ENCODE results near the gene TNIP1.

The TNIP1 gene

DNA sequence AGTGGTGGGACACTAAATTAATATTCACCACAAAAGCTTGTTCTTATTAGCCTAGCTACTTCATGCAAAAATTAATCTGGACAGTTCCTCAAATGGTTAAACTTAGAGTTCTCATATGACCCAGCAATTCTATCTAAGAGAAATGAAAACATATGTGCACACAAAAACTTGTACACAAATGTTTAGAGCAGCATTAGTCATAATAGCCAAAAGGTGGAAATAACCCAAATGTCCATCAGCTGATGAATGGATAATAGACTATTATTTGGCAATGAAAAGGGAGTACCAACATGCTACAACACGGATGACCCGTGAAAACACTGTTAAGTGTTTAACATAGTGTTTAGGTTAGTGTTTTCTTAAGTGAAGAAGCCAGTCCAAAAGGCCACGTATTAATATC is 32.8 kb upstream of the TNIP1 start:
- no peak for TF ChIP-seq JUND (IDR thresholded peaks at IDR 0.05; ENCODE audit: low read depth)
- DNase-seq (ENCODE audit: low read depth in 1 of 2, low spot score in 1 of 2) = no peak
- in situ Hi-C loops (cut with HindIII; ENCODE audit: low pct_unique_long_range_greater_than_20kb, low sequenced_read_pairs) = no loop called here

DNA sequence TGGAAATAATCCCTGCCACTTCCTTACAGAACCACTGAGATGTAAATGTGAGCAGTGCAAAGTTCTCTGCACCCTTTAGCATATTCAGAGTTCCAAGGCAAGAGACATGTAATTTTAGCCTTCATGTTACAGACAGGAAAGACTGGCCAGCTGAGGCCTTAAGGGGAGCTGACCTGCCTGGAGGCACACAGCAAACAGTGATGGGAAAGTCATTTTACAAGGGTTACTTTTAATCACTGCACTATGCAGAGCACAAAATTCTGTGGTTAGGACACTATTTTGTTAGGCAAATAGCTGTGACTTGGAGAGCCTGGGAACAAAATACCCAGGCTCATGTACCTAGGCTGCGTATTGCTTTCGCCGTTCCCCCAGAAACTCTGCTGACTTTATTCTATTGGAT is 30.2 kb upstream of the TNIP1 start:
- in situ Hi-C loops (cut with HindIII; ENCODE audit: low pct_unique_long_range_greater_than_20kb, low sequenced_read_pairs) = no loop called here
- DNase-seq (ENCODE audit: low read depth in 1 of 2, low spot score in 1 of 2) = peak in 1 of 2 experiments; percentile 57
- no peak for TF ChIP-seq JUND (IDR thresholded peaks at IDR 0.05; ENCODE audit: low read depth)

DNA sequence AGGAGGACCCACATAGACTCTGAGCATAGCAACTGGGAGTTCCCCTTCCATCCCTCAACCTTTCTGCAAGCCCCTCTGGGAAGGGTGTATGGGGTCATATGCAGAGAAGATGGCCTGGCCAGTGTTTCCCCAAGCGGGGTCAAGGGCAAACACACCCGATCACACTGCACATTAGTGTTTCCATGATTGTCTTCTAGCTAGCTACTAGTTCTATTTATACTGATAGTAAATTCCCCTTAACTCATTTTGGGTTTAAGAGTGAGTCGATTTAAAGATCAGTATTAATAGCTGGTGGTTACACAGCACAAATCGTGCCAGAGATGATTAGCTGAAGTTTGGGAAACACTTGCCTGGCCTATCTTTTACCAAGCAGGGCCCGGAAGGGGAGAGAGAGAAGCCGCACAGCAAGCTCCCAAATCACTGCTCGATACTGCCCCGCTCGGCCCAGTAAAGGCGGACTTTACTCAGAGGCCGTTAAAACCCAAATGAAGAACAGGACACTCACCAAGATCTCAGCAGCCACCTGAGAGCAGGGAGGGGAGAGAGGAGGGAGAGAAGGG is 29.4 kb upstream of the TNIP1 start:
- in situ Hi-C loops (cut with HindIII; ENCODE audit: low pct_unique_long_range_greater_than_20kb, low sequenced_read_pairs) = no loop called here
- TF ChIP-seq JUND (IDR thresholded peaks at IDR 0.05; ENCODE audit: low read depth) = no peak
- DNase-seq (ENCODE audit: low read depth in 1 of 2, low spot score in 1 of 2) = no peak

DNA sequence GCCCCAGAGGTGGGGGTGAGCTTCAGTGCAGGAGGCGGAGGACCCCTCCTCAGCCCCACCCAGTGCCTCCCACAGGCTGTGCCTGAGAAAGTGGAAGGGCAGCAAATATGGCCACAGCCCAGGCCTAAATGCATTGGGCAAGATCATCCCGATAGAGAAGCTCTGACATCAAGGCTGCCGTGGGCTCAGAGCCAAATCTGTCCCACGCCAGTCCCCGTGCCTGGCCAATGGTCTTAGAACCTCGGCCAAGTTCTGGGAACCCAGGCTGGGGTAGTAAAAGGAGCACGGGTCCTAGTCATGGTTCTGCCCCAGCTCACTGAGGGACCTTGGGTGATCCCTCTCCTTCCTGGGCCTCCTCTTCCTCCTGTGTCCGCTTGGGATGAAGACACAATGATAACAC is 27.7 kb upstream of the TNIP1 start:
- no peak for DNase-seq (ENCODE audit: low read depth in 1 of 2, low spot score in 1 of 2)
- no peak for TF ChIP-seq JUND (IDR thresholded peaks at IDR 0.05; ENCODE audit: low read depth)
- in situ Hi-C loops (cut with HindIII; ENCODE audit: low pct_unique_long_range_greater_than_20kb, low sequenced_read_pairs) = no loop called here

DNA sequence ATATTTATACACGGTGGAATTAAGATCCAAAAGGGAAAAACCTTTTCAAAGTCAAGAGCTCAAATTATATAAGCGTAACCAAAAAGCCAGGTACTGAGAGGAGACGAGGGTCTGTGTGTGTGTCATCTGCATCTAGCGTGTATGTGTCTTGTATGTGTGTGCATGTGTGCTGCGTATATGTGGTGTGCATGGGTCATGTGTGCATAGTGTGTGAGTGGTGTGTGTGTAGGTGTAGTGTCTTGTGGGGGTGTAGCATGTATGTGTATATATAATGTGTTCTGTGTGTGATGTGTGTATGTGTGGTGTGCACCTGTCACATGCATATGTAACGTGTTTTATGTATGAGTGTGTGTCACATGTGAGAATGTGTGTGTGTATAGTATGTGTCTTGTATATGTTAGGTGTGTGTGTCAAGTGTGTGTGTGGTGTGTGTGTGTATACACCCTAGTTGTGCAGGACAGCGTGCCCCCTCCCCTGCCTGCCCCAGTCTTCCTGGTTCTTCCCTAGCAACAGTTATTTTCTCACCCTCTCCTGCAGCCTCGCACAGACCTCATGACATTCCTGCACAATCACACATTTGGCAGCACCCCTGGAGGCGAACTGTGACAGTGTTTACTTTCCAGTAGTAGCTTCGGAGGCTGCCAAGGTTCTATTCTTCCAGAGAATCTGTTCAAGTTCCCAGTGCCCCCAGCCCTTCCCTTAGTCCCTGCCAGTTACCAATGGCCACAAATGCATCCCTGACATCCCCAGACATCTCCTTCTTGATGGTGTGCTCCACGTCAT is 27.1 kb upstream of the TNIP1 start:
- in situ Hi-C loops (cut with HindIII; ENCODE audit: low pct_unique_long_range_greater_than_20kb, low sequenced_read_pairs) = no loop called here
- peak in 1 of 2 experiments; percentile 71 for DNase-seq (ENCODE audit: low read depth in 1 of 2, low spot score in 1 of 2)
- no peak for TF ChIP-seq JUND (IDR thresholded peaks at IDR 0.05; ENCODE audit: low read depth)

DNA sequence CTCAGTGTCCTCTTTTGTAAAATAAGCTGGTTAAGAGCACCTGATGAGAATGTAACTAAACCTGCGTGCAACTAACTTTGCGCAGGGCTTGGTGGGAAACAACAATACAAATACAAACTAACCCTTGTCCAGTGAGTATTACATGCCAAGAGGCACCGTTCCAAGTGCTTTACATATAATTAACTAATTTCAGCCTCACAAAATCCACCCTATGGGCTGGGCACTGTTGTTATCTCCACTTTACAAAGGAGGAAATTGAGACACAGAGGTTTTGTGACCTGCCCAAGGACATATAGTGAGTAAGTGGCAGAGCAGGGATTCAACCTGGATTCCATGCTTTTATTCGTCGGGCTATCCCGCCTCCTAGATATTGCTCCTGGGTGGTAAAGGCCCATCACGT is 26.2 kb upstream of the TNIP1 start:
- no peak for DNase-seq (ENCODE audit: low read depth in 1 of 2, low spot score in 1 of 2)
- TF ChIP-seq JUND (IDR thresholded peaks at IDR 0.05; ENCODE audit: low read depth) = no peak
- in situ Hi-C loops (cut with HindIII; ENCODE audit: low pct_unique_long_range_greater_than_20kb, low sequenced_read_pairs) = no loop called here

DNA sequence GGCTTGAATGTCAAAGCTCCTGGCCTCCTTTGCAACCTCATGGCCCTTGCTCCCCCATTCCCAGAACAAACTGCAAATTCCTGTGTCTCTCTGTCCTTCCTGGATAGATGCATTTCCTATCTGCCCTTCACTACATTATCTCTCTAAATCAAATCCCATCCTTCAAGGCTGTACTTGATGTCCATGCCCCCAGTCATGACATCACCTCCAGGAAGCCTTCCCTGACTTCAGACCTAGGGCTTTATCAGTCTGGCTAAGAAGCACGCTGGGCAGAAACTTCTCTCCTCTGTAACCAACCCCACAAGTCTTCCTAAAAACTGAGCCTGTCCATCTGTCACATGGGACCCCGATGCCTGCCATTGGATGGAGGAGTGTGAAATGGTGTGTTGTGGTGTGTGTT is 25.7 kb upstream of the TNIP1 start:
- no peak for DNase-seq (ENCODE audit: low read depth in 1 of 2, low spot score in 1 of 2)
- in situ Hi-C loops (cut with HindIII; ENCODE audit: low pct_unique_long_range_greater_than_20kb, low sequenced_read_pairs) = no loop called here
- no peak for TF ChIP-seq JUND (IDR thresholded peaks at IDR 0.05; ENCODE audit: low read depth)

DNA sequence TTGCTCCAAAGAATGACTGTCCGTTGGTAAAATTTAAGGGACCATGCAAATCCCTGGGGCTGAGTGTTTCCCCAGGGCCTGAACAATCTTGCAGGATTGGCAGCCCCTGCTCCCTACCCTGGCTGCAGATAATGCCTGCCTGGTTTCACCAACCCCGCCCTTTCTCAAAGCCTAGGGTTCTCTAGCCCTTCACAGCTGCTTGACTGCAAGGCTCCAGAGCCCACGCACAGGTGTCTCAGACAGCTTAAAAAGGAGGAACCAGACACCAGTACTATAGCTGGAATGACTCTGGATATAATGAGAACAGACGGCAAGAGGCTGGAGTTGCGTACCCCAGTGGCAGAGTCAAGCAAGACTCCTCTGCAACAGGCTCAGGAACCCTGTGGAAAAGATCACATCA is 25.2 kb upstream of the TNIP1 start:
- no peak for TF ChIP-seq JUND (IDR thresholded peaks at IDR 0.05; ENCODE audit: low read depth)
- in situ Hi-C loops (cut with HindIII; ENCODE audit: low pct_unique_long_range_greater_than_20kb, low sequenced_read_pairs) = no loop called here
- DNase-seq (ENCODE audit: low read depth in 1 of 2, low spot score in 1 of 2) = no peak

DNA sequence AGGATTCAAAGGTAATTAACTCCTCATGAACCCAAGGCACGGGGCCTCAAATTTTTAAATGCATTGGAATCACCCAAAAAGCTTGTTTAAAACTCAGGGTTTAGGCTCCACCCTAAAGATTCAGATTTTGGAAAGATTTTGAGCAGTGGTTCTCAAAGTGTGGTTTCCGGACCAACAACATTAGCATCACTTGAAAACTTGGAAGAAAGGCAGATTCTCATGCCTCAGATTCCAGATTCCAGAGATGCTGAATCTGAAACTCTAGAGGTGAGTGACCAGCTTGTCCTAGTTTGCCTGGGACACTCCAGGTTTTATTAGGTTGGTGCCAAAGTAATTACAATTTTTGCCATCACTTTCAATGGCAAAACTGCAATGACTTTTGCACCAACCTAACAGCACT is 24.7 kb upstream of the TNIP1 start:
- in situ Hi-C loops (cut with HindIII; ENCODE audit: low pct_unique_long_range_greater_than_20kb, low sequenced_read_pairs) = no loop called here
- no peak for TF ChIP-seq JUND (IDR thresholded peaks at IDR 0.05; ENCODE audit: low read depth)
- no peak for DNase-seq (ENCODE audit: low read depth in 1 of 2, low spot score in 1 of 2)

DNA sequence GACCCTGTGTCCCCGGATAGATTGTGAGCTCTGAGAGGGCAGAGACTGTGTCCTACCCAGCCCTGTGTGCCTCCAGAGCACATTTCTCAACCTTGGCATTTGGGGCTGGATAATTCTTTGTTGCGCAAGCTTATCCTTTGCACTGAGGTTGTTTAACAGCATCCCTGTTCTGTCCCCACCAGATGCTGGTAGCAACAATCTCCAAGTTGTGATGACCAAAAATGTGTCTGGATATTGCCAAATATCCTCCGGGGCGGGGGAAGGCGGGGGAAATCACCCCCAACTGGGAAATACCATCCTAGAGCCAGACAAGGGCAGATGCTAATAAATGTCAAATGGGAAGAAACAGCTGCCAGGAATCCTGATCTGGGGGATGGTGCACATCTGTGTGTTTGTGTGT is 24.0 kb upstream of the TNIP1 start:
- DNase-seq (ENCODE audit: low read depth in 1 of 2, low spot score in 1 of 2) = no peak
- TF ChIP-seq JUND (IDR thresholded peaks at IDR 0.05; ENCODE audit: low read depth) = no peak
- in situ Hi-C loops (cut with HindIII; ENCODE audit: low pct_unique_long_range_greater_than_20kb, low sequenced_read_pairs) = no loop called here

DNA sequence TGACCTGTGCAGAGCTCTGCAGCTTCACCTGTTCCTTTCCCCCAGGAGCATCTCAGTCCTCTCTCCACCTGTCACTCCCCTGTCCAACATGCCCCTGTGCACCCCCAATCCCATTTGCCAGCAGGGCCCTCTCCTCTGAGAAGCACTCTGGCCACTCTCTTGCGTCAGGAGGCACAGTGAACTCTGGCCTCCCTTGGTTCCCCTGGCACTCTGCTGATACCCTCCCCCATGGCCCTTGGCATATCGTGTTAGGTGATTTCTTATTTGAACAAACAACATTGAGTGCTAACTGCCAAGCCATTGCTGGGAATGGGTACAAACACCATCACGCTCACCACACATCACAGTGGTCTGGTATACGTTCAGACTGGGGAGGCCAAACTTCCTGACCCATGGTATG is 20.9 kb upstream of the TNIP1 start:
- in situ Hi-C loops (cut with HindIII; ENCODE audit: low pct_unique_long_range_greater_than_20kb, low sequenced_read_pairs) = no loop called here
- TF ChIP-seq JUND (IDR thresholded peaks at IDR 0.05; ENCODE audit: low read depth) = no peak
- no peak for DNase-seq (ENCODE audit: low read depth in 1 of 2, low spot score in 1 of 2)

DNA sequence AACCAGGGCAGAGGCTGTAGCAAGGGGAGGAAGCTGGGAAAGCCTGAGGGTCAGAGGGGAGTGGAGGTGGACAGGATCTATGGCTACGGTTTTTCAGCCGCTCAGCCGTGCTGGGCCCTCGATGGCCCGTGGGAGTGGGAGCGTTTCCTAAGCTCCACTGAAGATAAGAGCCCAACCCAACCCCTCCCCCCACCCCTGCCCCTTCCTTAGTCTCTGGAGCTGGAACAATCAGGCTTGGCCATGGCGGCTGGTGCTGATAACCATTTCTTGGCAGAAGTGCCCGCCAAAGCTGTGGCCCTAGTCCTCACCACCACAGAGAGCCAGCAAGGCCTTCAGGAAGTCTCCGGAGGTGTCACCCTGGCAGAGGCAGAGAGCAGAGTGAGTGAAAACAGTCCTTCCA is 20.3 kb upstream of the TNIP1 start:
- no peak for DNase-seq (ENCODE audit: low read depth in 1 of 2, low spot score in 1 of 2)
- no peak for TF ChIP-seq JUND (IDR thresholded peaks at IDR 0.05; ENCODE audit: low read depth)
- in situ Hi-C loops (cut with HindIII; ENCODE audit: low pct_unique_long_range_greater_than_20kb, low sequenced_read_pairs) = no loop called here

DNA sequence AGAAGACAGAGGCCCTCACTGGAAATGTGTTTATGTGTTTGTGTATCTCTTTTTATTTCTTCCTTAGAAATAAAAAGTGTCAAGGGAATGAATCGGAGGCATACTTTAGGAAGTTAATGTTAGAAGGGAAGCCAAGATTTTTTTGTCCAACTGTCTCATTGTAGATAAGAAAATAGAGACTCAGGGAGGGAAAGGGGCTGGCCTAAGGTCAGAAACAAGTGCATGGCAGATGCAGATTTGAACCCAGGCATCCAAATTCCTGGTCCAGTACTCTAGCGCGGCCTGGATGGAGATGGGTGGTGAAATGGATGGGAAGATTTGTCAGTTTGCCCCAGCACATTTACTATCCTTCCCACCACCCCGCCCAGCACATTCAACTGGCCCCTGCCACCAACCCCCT is 19.8 kb upstream of the TNIP1 start:
- no peak for TF ChIP-seq JUND (IDR thresholded peaks at IDR 0.05; ENCODE audit: low read depth)
- in situ Hi-C loops (cut with HindIII; ENCODE audit: low pct_unique_long_range_greater_than_20kb, low sequenced_read_pairs) = no loop called here
- no peak for DNase-seq (ENCODE audit: low read depth in 1 of 2, low spot score in 1 of 2)

DNA sequence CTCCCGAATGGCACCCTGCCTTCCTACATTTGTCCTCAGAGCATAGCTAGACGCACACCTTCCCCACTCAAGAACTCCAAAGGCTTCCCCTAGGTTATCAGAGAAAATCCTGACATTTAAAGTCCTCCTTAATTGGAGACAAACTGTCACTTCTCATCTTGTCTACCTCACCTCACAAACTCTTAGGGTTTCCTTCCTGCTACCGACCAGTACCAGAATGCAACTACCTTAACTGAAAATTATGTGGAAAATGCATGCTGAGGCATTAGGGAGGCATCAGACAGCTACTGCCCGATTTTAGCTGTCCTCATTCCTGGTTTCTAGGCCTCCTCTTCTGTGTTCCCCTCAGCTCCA is 17.9 kb upstream of the TNIP1 start:
- no peak for DNase-seq (ENCODE audit: low read depth in 1 of 2, low spot score in 1 of 2)
- in situ Hi-C loops (cut with HindIII; ENCODE audit: low pct_unique_long_range_greater_than_20kb, low sequenced_read_pairs) = no loop called here
- TF ChIP-seq JUND (IDR thresholded peaks at IDR 0.05; ENCODE audit: low read depth) = no peak
